PC-3 (cell line): ENCODE measurements around the gene AHDC1.

Source experiments
- EZH2 ChIP-seq: fragments of 300-600 bp; sonication (generic); IDR thresholded peaks from one replicate; pipeline ENCODE4 v1.6.1; 2017; ENCODE audit warnings: antibody characterized with exemption, mild to moderate bottlenecking, low read length; ENCODE audit not compliant: unreplicated experiment
- EZH2phosphoT487 ChIP-seq: fragments of 300-600 bp; sonication (generic); IDR thresholded peaks from 2 replicates; pipeline ENCODE4 v1.6.1; 2018; ENCODE audit warnings: mild to moderate bottlenecking, antibody characterized with exemption, low read length, borderline replicate concordance
- TF ChIP-seq, protein P1 (sequence below): fragments of 300-600 bp; sonication (generic); conservative IDR thresholded peaks from 2 replicates; pipeline ENCODE4 v1.5.1; 2017; ENCODE audit warnings: antibody characterized with exemption, low read depth, mild to moderate bottlenecking, low read length

DNA sequence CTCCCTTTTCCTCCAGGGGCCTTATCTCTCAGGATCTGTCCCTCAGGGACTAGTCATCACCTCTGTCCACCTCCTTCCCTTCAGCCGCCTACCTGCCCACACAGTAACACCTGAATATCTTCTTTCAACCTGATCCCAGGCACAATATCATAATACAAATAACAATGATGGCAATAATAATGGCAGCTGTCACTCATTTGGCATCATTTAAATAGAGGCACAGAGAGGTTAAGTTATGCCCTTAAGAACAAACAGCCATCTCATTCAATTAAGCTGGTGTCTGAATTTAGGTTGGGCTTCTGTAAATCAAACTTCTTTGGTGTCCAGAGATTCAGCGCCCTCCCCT lies 47.5 kb downstream of the AHDC1 start:
- TF ChIP-seq, protein P1, sequence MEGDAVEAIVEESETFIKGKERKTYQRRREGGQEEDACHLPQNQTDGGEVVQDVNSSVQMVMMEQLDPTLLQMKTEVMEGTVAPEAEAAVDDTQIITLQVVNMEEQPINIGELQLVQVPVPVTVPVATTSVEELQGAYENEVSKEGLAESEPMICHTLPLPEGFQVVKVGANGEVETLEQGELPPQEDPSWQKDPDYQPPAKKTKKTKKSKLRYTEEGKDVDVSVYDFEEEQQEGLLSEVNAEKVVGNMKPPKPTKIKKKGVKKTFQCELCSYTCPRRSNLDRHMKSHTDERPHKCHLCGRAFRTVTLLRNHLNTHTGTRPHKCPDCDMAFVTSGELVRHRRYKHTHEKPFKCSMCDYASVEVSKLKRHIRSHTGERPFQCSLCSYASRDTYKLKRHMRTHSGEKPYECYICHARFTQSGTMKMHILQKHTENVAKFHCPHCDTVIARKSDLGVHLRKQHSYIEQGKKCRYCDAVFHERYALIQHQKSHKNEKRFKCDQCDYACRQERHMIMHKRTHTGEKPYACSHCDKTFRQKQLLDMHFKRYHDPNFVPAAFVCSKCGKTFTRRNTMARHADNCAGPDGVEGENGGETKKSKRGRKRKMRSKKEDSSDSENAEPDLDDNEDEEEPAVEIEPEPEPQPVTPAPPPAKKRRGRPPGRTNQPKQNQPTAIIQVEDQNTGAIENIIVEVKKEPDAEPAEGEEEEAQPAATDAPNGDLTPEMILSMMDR: no peak
- TF ChIP-seq EZH2phosphoT487 (no peak), EZH2 (no peak)
